Measurements from ENCODE around the gene POP4. TPM values are rescaled to one million over a fixed set of nuclear protein-coding genes. Genes with fewer than 3 reads are reported as not detected.

Gene POP4
- total RNA-seq, 4 donors from 2014 or later, result 43.7 to 57.2 (median 51.2) TPM

DNA sequence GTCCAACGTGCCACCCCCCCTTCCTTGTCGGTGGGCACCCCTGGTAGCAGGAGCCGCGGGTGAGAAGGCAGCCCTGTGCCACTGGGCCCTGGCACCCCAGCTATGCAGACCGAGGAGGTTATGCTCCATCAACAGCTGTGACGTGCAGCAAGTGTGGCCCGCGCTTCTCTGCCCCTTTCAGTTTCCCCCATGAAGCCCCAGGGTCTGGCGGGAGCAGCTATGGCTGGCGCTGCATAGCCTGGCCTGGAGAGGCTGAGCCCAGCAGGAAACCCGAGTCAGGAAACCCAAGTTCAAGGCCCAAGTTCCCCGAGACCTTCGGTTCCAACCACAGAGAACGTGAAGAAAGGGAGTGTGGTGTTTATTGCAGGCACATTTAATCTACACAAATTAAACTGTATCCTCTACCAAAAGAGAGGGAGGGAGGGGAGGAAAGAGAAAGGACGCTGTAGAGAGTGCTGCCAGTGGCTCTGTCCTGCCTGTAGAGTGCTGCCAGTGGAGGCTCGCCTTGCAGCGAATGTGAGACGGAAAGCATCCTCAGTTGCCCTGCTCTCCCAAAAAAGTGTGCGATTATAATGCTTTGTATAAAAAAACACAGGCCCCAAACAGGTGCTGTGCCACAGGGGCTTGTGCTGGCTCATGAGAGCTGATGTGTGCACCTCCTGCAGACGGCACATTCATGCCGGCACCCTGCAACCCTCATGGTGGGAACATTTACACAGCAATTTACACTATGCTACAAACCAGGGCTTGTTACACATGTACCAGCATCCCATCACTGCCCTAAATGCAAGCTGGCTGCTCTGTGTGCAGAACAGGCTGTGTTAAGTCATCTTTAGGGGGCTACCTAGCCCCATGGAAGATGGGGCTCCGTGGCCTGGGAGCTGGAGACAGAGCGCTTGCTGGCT, 16.3 kb downstream of the POP4 start:
- Histone ChIP-seq H3K27me3 (no peaks in the 10 kb centered on the region), H3K4me3 (no peak overlapping the region), H3K4me1 (no peaks in the 10 kb centered on the region), H3K36me3 (no peaks in the 10 kb centered on the region), H3K9me3 (no peaks in the 10 kb centered on the region), H3K27ac (no peak overlapping the region)
- DNase-seq (ENCODE audit: low spot score in 2 of 2), result no peak
- WGBS, 2 donors, result 72% methylated on average over 14 to 23 of the region's 23 CpGs
- no peak for TF ChIP-seq POLR2A (IDR thresholded peaks at IDR 0.05)
- TF ChIP-seq, protein P1, sequence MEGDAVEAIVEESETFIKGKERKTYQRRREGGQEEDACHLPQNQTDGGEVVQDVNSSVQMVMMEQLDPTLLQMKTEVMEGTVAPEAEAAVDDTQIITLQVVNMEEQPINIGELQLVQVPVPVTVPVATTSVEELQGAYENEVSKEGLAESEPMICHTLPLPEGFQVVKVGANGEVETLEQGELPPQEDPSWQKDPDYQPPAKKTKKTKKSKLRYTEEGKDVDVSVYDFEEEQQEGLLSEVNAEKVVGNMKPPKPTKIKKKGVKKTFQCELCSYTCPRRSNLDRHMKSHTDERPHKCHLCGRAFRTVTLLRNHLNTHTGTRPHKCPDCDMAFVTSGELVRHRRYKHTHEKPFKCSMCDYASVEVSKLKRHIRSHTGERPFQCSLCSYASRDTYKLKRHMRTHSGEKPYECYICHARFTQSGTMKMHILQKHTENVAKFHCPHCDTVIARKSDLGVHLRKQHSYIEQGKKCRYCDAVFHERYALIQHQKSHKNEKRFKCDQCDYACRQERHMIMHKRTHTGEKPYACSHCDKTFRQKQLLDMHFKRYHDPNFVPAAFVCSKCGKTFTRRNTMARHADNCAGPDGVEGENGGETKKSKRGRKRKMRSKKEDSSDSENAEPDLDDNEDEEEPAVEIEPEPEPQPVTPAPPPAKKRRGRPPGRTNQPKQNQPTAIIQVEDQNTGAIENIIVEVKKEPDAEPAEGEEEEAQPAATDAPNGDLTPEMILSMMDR (IDR thresholded peaks at IDR 0.05), result no peak
- TF ChIP-seq EP300 (IDR thresholded peaks at IDR 0.05), result no peak

DNA sequence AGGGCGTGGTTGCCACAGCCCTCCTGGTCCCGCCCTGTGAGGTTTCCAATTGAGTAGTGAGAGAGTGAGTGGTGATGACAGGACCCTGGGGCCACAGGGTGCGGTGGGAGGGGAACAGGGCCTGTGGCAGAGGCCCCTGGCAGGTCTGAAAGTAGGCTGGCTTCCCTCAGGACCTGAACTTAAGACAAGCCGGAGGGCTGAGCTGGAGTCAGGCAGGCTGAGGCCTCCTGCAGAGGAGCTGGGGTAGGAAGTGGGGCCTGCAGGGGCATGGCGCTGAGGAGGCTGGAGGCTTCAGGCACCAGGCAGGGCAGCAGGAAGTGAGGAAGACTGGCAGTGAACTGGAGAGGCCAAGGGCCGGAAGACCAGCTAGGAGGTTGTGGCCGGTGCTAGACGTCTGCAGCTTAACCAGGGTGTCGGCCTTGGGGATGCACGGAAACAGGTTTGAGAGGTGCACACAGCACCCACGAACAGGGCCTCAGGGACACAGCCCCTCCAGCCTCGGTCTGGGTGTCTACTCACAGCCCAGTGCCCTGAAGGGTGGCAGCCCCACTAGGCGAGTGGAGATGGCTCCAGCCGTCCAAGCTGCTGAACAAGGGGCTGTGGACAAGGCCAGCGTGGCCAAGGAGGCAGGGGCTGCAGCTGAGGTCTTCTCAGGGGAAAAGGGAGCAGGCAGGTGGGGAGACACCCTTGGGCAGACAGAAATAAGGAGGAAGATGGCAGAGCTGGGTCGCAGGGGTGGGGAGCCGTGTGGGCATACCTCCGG, 17.8 kb downstream of the POP4 start:
- no peaks in the 10 kb centered on the region for H3K4me1 ChIP-seq
- no peaks in the 10 kb centered on the region for H3K27me3 ChIP-seq
- WGBS, 2 donors, result 81% methylated on average over 18 of the region's 18 CpGs
- H3K9me3 ChIP-seq, result no peaks in the 10 kb centered on the region
- H3K4me3 ChIP-seq, result no peak overlapping the region
- TF ChIP-seq POLR2A (IDR thresholded peaks at IDR 0.05), result no peak
- TF ChIP-seq, protein P1 (IDR thresholded peaks at IDR 0.05), result no peak
- TF ChIP-seq EP300 (IDR thresholded peaks at IDR 0.05), result no peak
- no peak overlapping the region for H3K27ac ChIP-seq
- DNase-seq (ENCODE audit: low spot score in 2 of 2), result no peak
- H3K36me3 ChIP-seq, result no peaks in the 10 kb centered on the region

DNA sequence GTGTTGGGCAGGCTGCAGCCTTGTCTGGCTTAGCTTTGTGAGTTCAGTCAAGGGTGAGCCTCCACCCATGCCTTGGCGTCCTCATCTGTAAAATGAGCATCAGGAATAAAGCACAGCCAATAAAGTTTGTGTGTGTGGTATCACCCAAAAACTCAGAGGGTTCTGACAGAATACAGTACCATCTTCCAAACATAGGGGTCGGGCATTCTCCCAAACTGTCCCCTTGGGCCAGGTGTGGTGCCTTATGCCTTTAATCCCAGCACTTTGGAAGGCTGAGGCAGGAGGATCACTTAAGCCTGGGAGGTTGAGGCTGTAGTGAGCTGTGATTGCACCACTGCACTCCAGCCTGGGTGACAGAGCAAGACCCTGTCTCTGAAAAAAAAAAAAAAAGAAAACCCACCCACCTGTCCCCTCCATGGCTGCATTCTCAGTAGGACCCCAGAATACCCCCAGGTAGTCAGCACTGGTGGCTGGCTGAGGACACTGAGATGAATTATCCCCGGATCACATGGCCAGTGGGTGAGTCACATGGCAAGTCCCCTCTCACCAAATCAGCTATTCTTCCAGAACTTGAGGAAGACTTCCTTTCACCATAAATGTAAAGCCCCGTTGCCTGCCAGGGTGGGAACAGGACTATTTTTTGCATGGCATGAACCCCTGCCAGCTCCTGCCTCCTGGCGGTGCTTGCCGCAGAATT, 18.6 kb downstream of the POP4 start:
- Histone ChIP-seq H3K4me3 (no peak overlapping the region), H3K9me3 (no peaks in the 10 kb centered on the region), H3K27ac (no peak overlapping the region), H3K4me1 (no peaks in the 10 kb centered on the region), H3K36me3 (no peaks in the 10 kb centered on the region), H3K27me3 (no peaks in the 10 kb centered on the region)
- WGBS, 2 donors, result 63 to 72% methylated on average over 6 of the region's 6 CpGs
- DNase-seq (ENCODE audit: low spot score in 2 of 2), result no peak
- TF ChIP-seq, protein P1 (IDR thresholded peaks at IDR 0.05), result no peak
- TF ChIP-seq POLR2A (IDR thresholded peaks at IDR 0.05), result no peak
- TF ChIP-seq EP300 (IDR thresholded peaks at IDR 0.05), result no peak

DNA sequence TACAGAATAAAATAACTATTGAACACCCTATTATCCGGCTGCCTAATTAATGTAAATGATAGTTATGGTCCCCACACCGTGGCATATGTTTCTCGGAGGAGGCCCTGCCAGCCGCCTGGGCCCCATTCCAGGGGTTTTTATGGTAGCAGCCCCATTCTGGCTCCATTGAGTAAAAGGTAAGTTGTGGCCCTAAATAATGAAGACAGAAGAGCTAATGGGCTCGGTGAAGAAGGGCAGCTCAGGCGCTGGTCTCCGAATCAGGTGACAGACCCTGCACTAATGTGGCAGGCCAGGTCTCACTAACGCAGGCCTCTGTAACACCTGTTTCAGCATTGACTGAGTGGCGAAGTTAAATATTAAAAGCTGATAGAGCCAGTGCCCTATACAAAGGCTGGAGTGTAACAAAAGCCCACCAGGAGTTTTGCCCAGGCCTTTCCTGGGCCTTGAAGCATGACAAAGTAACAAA, 19.1 kb downstream of the POP4 start:
- no peak for DNase-seq (ENCODE audit: low spot score in 2 of 2)

More for the DNA sequence above, 19.1 kb downstream of the POP4 start:
- no peaks in the 10 kb centered on the region for H3K27me3 ChIP-seq
- no peaks in the 10 kb centered on the region for H3K9me3 ChIP-seq
- no peak overlapping the region for H3K27ac ChIP-seq
- TF ChIP-seq EP300 (IDR thresholded peaks at IDR 0.05) (no peak), POLR2A (IDR thresholded peaks at IDR 0.05) (no peak)
- TF ChIP-seq, protein P1 (IDR thresholded peaks at IDR 0.05), result no peak
- no peak overlapping the region for H3K4me3 ChIP-seq
- 64 to 74% methylated on average over 9 of the region's 9 CpGs for WGBS, 2 donors
- H3K36me3 ChIP-seq, result no peaks in the 10 kb centered on the region
- no peaks in the 10 kb centered on the region for H3K4me1 ChIP-seq
